OCI-LY7 (cell line): ENCODE measurements around the gene NBPF4. TPM values are rescaled to one million over a fixed set of nuclear protein-coding genes. Genes with fewer than 3 reads are reported as not detected.

Experiments
- BruUV-seq: library from RNA; stranded (reverse); fragments of 400-500 nt; replicated peaks from 2 replicates; lab custom pipeline; 2021; lab: Mats Ljungman, UMichigan
- CTCF ChIA-PET: fragments of 300-600 bp; sonication (Branson Sonifier 250); formaldehyde crosslinking; loops from one replicate; lab custom pipeline; 2022; ENCODE audit warnings: antibody characterized with exemption; ENCODE audit not compliant: unreplicated experiment; lab: Charles Lee
- POLR2A ChIA-PET: fragments of 300-600 bp; sonication (Branson Sonifier 250); formaldehyde crosslinking; loops from one replicate; lab custom pipeline; 2022; ENCODE audit warnings: antibody characterized with exemption; lab: Charles Lee
- DNase-seq: peaks from one replicate; pipeline ENCODE4 v3.0.0-alpha.2; 2015; ENCODE audit warnings: low spot score
- H2AFZ ChIP-seq: fragments of 200-600 bp; sonication (generic), shearing (Covaris generic); 2 replicates; pipeline ENCODE4 v1.6.1; 2014; ENCODE audit warnings: mild to moderate bottlenecking, antibody characterized with exemption, low read length, moderate library complexity
- H3K27ac ChIP-seq: fragments of 200-600 bp; sonication (generic); 2 replicates; pipeline ENCODE4 v1.5.1; 2014; ENCODE audit warnings: mixed run types, low read depth, mild to moderate bottlenecking, moderate library complexity, low read length, inconsistent platforms; ENCODE audit not compliant: poor library complexity, severe bottlenecking
- H3K36me3 ChIP-seq: fragments of 200-600 bp; sonication (generic); 2 replicates; pipeline ENCODE4 v1.6.1; 2014; ENCODE audit warnings: mild to moderate bottlenecking, antibody characterized with exemption, low read length, moderate library complexity, mixed read lengths; ENCODE audit not compliant: insufficient read depth
- H3K4me1 ChIP-seq: fragments of 200-600 bp; sonication (generic); 2 replicates; pipeline ENCODE4 v1.5.1; 2014; ENCODE audit warnings: mild to moderate bottlenecking, low read length; ENCODE audit not compliant: insufficient read depth, poor library complexity, severe bottlenecking
- H3K4me2 ChIP-seq: fragments of 200-600 bp; sonication (generic); 2 replicates; pipeline ENCODE4 v1.6.1; 2014; ENCODE audit warnings: mild to moderate bottlenecking, low read length
- H3K4me3 ChIP-seq: fragments of 200-600 bp; sonication (generic); 2 replicates; pipeline ENCODE4 v1.5.1; 2014; ENCODE audit warnings: mild to moderate bottlenecking, low read depth, low read length; ENCODE audit not compliant: poor library complexity, severe bottlenecking
- H3K79me2 ChIP-seq: fragments of 200-600 bp; sonication (generic); 2 replicates; pipeline ENCODE4 v1.6.1; 2016; ENCODE audit warnings: low read depth, mild to moderate bottlenecking, low read length, moderate library complexity, mixed read lengths; ENCODE audit not compliant: insufficient read depth
- H3K9me2 ChIP-seq: fragments of 200-600 bp; sonication (generic); 2 replicates; pipeline ENCODE4 v1.6.1; 2016; ENCODE audit warnings: mild to moderate bottlenecking, low read length, mixed read lengths; ENCODE audit not compliant: insufficient read depth
- H3K9me3 ChIP-seq: fragments of 200-600 bp; sonication (generic); 2 replicates; pipeline ENCODE4 v1.6.1; 2014; ENCODE audit warnings: mild to moderate bottlenecking, mixed run types, low read length, mixed read lengths
- H4K20me1 ChIP-seq: fragments of 200-600 bp; sonication (generic); 2 replicates; pipeline ENCODE4 v1.6.1; 2014; ENCODE audit warnings: mild to moderate bottlenecking, antibody characterized with exemption, low read length, moderate library complexity, mixed read lengths; ENCODE audit not compliant: insufficient read depth
- EZH2phosphoT487 ChIP-seq: fragments of 200-600 bp; sonication (generic); IDR thresholded peaks from 2 replicates; pipeline ENCODE4 v1.6.1; 2018; ENCODE audit warnings: low read depth, borderline replicate concordance, mild to moderate bottlenecking, mixed run types, antibody characterized with exemption, low read length, moderate library complexity, mixed read lengths
- intact Hi-C: fragments of 100-400 bp; cut with micrococcal nuclease; formaldehyde crosslinking; loops from one replicate; pipeline ENCODE4 v1.10.0; 2022; ENCODE audit not compliant: unreplicated experiment
- total RNA-seq, 2 experiments: library from RNA; depleted of rRNA in 1 of 2; stranded (reverse); fragments of >200 nt in 1 of 2; shearing (Covaris generic) in 1 of 2; gene quantifications; 2 replicates each; pipeline ENCODE4 v1.2.3, GENCODE V29; 2014 to 2022
- TF ChIP-seq, protein P1 (sequence below): fragments of 200-600 bp; sonication (generic); conservative IDR thresholded peaks from 2 replicates; pipeline ENCODE4 v1.5.1; 2014; ENCODE audit warnings: mild to moderate bottlenecking, antibody characterized with exemption, low read length, moderate library complexity, mixed read lengths

The NBPF4 gene
- total RNA-seq, 2 experiments from 2014 or later: not detected

DNA sequence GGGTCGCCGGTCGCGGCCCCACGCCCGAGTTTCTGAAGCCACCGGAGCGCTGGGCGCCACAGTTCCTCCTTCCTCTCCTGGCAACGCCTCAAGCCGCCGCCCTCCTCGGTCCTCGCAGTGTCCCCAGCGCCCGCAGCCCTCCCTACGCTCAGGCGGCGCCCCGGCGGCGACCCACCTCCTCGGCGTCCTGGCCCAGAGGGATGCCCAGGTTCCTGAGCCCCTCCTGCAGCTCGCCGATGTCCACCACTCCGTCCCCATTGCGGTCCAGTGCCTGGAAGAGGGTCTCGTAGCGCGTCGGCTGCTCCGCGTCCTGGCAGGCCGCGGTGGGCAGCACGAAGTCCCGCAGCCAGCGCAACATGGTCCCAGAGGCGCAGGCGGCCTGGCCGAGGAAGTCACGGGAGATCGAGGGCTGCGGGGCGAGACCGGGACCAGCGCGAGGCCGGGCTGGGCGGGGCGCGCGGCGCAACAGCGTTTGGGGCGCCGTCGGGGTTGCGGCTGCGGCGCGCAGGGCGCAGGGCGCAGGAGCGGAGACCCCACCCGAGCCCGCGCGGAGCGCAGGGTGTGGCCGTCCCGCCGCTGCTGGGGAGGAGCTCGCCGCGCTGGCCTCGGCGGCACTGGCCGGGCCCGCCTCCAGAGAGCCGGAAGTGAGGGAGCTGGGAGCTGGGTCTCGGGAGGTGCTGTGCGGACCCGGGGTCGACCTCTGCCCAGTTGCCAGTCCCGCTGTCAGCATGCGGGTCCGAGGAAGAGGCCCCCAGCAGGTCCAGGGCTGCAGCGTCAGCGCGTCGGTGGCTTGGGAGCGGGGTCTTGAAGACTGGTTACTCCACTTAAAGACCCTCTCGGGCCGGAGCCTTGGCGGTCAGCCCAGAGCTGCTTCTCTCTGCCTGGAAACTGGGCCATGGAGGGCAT, 43.8 kb downstream of the NBPF4 start, which contains the start of gene SLC25A24:
Gene SLC25A24 (minus strand): TSS at position 563 of the 906 bp plus-strand sequence. CDS start 205 bp downstream, at position 358.
- intact Hi-C loops: loop anchor here (10.0 kb wide), 2 partner anchors 425 to 445 kb away; no protein-coding TSS in a partner anchor
- ChIA-PET POLR2A (no interaction called here), CTCF (no interaction called here)
- H3K4me1 ChIP-seq: no peaks in the 10 kb centered on the region
- H3K9me2 ChIP-seq: no peaks in the 10 kb centered on the region
- H3K36me3 ChIP-seq: no peaks in the 10 kb centered on the region
- no peak for DNase-seq
- no peak within 1 kb of the TSS for H3K27ac ChIP-seq
- H3K4me2 ChIP-seq: peak within 1 kb of the TSS; percentile 58
- no peaks in the 10 kb centered on the region for H3K79me2 ChIP-seq
- BruUV-seq: no TSS peak
- peak within 1 kb of the TSS; percentile 50 for H3K4me3 ChIP-seq
- no peaks in the 10 kb centered on the region for H3K9me3 ChIP-seq
- no peaks in the 10 kb centered on the region for H4K20me1 ChIP-seq
- H2AFZ ChIP-seq: peak within 1 kb of the TSS; percentile 78; the same call in 1 of the 2 replicates
- TF ChIP-seq, protein P1, sequence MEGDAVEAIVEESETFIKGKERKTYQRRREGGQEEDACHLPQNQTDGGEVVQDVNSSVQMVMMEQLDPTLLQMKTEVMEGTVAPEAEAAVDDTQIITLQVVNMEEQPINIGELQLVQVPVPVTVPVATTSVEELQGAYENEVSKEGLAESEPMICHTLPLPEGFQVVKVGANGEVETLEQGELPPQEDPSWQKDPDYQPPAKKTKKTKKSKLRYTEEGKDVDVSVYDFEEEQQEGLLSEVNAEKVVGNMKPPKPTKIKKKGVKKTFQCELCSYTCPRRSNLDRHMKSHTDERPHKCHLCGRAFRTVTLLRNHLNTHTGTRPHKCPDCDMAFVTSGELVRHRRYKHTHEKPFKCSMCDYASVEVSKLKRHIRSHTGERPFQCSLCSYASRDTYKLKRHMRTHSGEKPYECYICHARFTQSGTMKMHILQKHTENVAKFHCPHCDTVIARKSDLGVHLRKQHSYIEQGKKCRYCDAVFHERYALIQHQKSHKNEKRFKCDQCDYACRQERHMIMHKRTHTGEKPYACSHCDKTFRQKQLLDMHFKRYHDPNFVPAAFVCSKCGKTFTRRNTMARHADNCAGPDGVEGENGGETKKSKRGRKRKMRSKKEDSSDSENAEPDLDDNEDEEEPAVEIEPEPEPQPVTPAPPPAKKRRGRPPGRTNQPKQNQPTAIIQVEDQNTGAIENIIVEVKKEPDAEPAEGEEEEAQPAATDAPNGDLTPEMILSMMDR: no peak
- TF ChIP-seq EZH2phosphoT487: no peak

DNA sequence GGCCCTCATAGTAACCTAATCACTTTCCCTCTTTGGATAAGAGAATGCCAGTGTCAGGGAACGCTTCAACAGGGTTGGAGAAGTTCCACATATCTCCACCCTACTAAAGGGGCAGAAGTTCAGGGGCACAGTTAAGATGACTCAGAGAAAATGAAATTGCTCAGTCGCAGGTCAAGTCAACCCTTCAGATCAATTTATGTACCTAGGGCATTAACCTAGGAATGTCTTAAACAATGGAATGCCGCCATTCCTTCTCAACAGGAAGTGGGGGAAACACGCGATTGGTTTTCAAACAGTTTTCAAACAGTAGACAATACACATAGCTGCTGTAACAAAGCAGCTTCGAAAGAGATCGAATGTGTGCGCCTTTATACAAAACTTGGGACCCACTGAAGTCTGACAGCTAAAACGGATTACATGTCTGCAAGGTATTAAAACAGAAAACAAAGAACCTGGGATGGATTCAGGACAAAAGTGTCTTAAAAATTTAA, 44.6 kb downstream of the NBPF4 start:
- no peaks in the 10 kb centered on the region for H3K36me3 ChIP-seq
- no peaks in the 10 kb centered on the region for H3K4me1 ChIP-seq
- DNase-seq: no peak
- TF ChIP-seq EZH2phosphoT487: no peak
- ChIA-PET POLR2A (no interaction called here), CTCF (no interaction called here)
- intact Hi-C loops: loop anchor here (10.0 kb wide), 1 partner anchor 424 kb away; no protein-coding TSS in a partner anchor
- H3K4me3 ChIP-seq: no peak overlapping the region
- no peaks in the 10 kb centered on the region for H3K9me3 ChIP-seq
- no peak overlapping the region for H2AFZ ChIP-seq
- no TSS peak for BruUV-seq
- no peak overlapping the region for H3K27ac ChIP-seq
- H4K20me1 ChIP-seq: no peaks in the 10 kb centered on the region
- no peaks in the 10 kb centered on the region for H3K9me2 ChIP-seq
- H3K4me2 ChIP-seq: no peak overlapping the region; the same call in 1 of the 2 replicates
- H3K79me2 ChIP-seq: no peaks in the 10 kb centered on the region

GRCh38 chr1:108194051-108194450, 49.8 kb downstream of the NBPF4 start:
- H3K4me3 ChIP-seq: no peak overlapping the region
- H4K20me1 ChIP-seq: no peaks in the 10 kb centered on the region
- CTCF ChIA-PET: no interaction called here
- DNase-seq: no peak
- no peaks in the 10 kb centered on the region for H3K9me3 ChIP-seq
- intact Hi-C loops: loop anchor here (10.0 kb wide), 1 partner anchor 419 kb away; no protein-coding TSS in a partner anchor
- POLR2A ChIA-PET: no interaction called here
- H3K4me2 ChIP-seq: no peak overlapping the region
- H3K36me3 ChIP-seq: no peaks in the 10 kb centered on the region
- TF ChIP-seq EZH2phosphoT487: no peak
- TF ChIP-seq, protein P1: no peak
- no peaks in the 10 kb centered on the region for H3K9me2 ChIP-seq
- H2AFZ ChIP-seq: no peak overlapping the region
- BruUV-seq: no TSS peak
- no peak overlapping the region for H3K27ac ChIP-seq
- no peaks in the 10 kb centered on the region for H3K79me2 ChIP-seq
- no peaks in the 10 kb centered on the region for H3K4me1 ChIP-seq
